Subcutaneous adipose tissue (tissue), 4 donors: Measurements from ENCODE around the gene SKP1. TPM values are rescaled to one million over a fixed set of nuclear protein-coding genes. Genes with fewer than 3 reads are reported as not detected.

Experiments
- CTCF ChIP-seq: fragments of 450-650 bp; IDR thresholded peaks from one replicate; pipeline ENCODE4 v1.5.1; 2016; ENCODE audit warnings: low read depth, mild to moderate bottlenecking, control low read depth, antibody characterized with exemption, moderate library complexity
- total RNA-seq, 4 donors: library from RNA; depleted of rRNA; stranded (reverse); fragments of >200 nt; gene quantifications; one replicate each; pipeline ENCODE4 v1.1.0, GENCODE V29; 2016

The SKP1 gene
- total RNA-seq, 4 donors from 2014 or later: 132 to 336 (median 244) TPM

GRCh38 chr5:134114886-134115805 lies 61.6 kb downstream of the SKP1 start:
- TF ChIP-seq CTCF: no peak

GRCh38 chr5:134113902-134114875 lies 62.6 kb downstream of the SKP1 start, which contains the start of gene TCF7:
TCF7 (plus strand) TSS chr5:134114681; CDS start chr5:134114907, 226 bp downstream.
- no peak for TF ChIP-seq CTCF

- no peak for TF ChIP-seq CTCF
Observed at GRCh38 chr5:134113363-134113889, 63.3 kb downstream of the SKP1 start.

DNA sequence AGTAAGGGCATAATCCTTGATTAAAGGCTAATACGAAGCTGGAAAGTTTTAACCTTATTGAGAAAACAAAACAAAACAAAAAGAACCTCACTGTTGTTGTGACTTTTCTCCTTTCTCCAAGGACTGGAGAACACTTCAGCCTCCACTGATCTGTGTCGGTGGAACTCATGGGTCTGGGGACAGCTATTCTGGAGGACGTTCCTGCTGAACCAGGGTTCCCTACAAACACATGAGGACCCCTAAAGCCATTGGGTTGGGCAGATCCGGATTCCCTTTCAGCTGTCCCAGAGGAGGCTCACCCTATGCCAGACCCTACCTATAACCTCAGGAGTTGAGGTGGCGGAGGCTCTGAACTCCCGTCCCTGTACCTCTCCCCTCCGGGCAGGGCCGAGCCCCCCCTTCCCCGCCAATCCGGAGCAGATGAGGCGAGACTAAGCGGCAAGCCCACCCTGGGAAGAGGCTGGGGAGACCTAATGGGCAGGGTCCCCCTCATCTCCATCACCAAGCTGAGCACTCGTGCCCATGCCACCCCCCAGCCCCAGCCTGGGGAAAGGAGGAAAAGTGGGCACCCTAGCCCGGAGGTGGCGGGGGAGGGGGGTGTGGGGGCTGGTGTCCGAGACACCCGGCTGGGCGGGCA lies 63.9 kb downstream of the SKP1 start:
- TF ChIP-seq CTCF: no peak

DNA sequence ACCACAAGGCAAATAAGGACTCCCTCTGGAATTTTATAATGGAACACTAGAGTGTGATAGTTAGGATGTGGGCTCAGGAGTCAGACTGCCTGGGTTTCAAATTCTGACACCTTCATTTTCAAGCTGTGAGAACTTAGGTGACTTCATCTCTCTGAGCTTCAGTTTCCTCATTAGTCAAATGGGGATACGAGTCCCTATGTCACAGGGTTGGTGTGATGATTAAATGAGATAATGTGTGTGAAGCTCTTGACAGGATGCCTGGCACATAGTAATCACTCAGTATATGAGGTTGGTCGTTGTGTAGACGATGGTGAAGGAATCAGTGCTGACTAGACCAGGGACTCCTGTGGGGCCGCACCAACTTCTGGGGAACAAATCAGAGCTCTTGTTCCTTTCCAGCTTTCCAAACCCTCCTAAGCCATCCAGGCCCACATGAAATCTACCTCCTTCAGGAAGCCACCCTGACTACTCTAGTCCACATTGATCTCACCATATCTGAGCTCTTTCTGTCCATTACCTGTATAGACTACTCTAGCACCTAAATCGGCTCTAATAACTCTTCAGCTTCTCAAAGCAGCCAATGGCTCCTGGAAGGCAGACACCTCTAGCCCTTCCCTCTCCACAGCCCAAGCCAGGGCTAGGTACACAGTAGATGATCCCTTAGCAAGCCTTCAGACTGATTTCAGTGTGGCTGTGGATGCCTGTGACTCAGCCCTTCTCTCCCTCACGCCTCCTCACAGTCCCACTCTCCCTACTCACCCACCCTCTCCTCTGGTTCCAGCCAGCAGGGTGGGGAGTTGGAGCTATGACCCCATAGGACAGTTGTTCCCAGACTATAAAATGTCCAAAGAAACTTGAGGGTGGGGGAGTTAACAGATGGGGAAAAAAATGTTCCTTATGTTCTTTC lies 64.8 kb downstream of the SKP1 start:
- no peak for TF ChIP-seq CTCF

DNA sequence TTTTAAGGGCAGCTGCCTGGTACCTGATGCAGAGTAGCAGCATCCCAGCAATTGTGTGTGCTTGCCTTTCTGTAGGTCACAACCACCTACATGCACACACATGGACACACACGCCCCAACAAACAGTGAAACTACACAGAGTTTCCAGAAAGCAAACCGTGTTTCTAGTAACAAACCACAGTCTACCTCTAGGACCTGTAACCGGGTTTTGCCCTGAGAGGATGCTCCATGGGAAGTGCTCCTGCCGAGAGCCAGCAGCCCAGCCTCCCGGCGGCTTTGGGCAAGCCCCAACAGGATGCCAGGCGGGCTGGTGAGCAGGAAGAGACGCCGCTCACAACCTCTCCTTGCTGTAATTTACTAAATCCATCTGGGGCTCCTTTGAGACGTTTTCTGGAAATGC lies 66.4 kb downstream of the SKP1 start:
- no peak for TF ChIP-seq CTCF
